ENCODE results near the gene PRIMA1.

DNA sequence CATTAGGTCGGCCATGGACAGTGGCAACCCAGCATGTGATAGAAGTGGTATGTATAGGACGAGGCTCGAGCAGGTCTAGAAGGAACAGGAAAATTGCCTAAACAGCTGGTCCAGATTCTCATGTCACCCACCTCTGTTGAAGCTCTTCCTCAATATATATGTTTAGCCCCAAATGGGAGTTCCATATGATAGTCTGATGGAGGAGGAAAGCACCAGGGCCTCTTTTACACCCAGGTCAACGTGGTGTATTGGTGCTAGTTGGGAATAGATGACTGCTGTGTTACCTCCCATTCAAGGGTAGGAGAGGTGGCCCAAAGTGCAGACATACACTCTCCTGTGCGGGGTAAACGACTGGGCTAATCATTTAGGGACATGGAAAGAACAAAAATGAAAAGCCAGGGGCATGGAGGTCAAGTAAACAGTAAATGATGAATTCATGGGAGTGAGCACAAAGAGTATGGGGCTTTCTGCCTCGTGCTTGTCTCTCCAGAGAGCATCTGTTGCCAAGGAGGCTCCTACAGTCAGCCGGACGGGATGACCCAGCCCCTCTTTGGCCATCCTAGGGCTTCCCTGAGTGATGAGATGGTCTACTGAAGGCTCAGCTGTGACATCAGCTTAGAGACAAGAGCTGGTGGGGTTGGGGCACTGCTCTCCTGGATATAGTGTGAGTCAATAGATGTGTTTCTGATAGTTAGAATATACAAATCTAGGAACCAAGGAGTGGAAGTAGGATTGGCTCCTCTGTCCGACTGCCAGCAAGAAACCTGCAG, 5.5 kb upstream of the PRIMA1 start:
- TF ChIP-seq, protein P1, sequence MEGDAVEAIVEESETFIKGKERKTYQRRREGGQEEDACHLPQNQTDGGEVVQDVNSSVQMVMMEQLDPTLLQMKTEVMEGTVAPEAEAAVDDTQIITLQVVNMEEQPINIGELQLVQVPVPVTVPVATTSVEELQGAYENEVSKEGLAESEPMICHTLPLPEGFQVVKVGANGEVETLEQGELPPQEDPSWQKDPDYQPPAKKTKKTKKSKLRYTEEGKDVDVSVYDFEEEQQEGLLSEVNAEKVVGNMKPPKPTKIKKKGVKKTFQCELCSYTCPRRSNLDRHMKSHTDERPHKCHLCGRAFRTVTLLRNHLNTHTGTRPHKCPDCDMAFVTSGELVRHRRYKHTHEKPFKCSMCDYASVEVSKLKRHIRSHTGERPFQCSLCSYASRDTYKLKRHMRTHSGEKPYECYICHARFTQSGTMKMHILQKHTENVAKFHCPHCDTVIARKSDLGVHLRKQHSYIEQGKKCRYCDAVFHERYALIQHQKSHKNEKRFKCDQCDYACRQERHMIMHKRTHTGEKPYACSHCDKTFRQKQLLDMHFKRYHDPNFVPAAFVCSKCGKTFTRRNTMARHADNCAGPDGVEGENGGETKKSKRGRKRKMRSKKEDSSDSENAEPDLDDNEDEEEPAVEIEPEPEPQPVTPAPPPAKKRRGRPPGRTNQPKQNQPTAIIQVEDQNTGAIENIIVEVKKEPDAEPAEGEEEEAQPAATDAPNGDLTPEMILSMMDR (IDR thresholded peaks at IDR 0.05) = no peak
- TF ChIP-seq POLR2A (IDR thresholded peaks at IDR 0.05) = no peak
